ENCODE results near the gene PTPN6. TPM values are rescaled to one million over a fixed set of nuclear protein-coding genes. Genes with fewer than 3 reads are reported as not detected.

PTPN6 gene
- polyA plus RNA-seq, 1 experiment, result 0.27 TPM

DNA sequence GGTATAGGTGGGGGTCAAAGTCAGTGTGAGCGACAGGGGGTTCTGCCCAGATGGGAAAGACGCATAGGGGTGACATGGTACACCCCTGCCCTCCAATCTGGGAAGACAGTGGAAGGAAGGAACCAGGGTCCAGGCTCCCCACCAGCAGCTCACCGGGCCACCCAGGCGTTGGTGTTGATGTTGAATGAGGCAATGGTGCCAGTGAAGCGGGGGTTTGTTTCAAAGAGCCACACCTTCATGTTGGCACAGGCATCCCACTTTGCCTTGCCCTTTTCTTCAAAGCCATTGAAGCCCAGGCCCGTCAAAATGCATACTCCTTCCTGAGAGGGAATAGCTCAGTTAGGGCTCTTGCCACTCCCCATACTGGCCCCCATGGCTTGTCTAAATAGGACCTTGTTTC is 27.0 kb downstream of the PTPN6 start:
- POLR2A ChIA-PET, result no interaction called here
- DNase-seq (ENCODE audit: low read depth), result no peak
- Histone ChIP-seq H3K27me3 (ENCODE audit: control insufficient read depth, insufficient read depth, low read length) (no peaks in the 10 kb centered on the region), H3K36me3 (ENCODE audit: control insufficient read depth, insufficient read depth, low read length) (peaks cover 23% of the 10 kb centered on the region), H3K4me3 (ENCODE audit: low read depth, low read length) (no peak overlapping the region)
- TF ChIP-seq, protein P1, sequence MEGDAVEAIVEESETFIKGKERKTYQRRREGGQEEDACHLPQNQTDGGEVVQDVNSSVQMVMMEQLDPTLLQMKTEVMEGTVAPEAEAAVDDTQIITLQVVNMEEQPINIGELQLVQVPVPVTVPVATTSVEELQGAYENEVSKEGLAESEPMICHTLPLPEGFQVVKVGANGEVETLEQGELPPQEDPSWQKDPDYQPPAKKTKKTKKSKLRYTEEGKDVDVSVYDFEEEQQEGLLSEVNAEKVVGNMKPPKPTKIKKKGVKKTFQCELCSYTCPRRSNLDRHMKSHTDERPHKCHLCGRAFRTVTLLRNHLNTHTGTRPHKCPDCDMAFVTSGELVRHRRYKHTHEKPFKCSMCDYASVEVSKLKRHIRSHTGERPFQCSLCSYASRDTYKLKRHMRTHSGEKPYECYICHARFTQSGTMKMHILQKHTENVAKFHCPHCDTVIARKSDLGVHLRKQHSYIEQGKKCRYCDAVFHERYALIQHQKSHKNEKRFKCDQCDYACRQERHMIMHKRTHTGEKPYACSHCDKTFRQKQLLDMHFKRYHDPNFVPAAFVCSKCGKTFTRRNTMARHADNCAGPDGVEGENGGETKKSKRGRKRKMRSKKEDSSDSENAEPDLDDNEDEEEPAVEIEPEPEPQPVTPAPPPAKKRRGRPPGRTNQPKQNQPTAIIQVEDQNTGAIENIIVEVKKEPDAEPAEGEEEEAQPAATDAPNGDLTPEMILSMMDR (IDR thresholded peaks at IDR 0.05; ENCODE audit: insufficient read depth, low read depth, low read length), result no peak
- CTCF ChIA-PET, result interaction anchor here (1.0 to 1.8 kb wide), 5 partner anchors 9 to 130 kb away, joined by 3 to 4 read pairs (median 3); no protein-coding TSS in a partner anchor

DNA sequence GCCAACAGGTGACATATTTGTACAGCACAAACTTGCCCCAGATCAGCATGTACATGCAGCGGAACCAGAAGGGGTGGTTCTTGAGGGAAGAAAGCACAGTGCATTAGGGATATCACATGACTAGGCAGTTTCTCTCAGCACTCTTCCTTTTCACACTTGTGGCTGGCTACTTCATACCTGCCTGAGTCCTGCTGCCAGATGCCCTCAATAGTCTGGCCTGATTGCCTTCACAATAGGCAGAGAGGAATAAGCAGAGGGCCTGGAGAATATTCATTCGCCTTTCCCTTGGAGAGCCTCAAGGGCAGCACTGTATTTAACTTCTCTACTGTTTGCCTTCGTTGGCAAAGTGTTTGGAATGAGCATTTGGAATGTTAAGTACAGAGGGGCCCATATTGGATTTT is 27.5 kb downstream of the PTPN6 start:
- H3K36me3 ChIP-seq (ENCODE audit: control insufficient read depth, insufficient read depth, low read length), result peaks cover 23% of the 10 kb centered on the region
- H3K4me3 ChIP-seq (ENCODE audit: low read depth, low read length), result no peak overlapping the region
- POLR2A ChIA-PET, result no interaction called here
- H3K27me3 ChIP-seq (ENCODE audit: control insufficient read depth, insufficient read depth, low read length), result no peaks in the 10 kb centered on the region
- TF ChIP-seq, protein P1 (IDR thresholded peaks at IDR 0.05; ENCODE audit: insufficient read depth, low read depth, low read length), result no peak
- DNase-seq (ENCODE audit: low read depth), result no peak
- CTCF ChIA-PET, result interaction anchor here (1.2 to 1.3 kb wide), 2 partner anchors 13 to 130 kb away, joined by 3 to 4 read pairs; no protein-coding TSS in a partner anchor

DNA sequence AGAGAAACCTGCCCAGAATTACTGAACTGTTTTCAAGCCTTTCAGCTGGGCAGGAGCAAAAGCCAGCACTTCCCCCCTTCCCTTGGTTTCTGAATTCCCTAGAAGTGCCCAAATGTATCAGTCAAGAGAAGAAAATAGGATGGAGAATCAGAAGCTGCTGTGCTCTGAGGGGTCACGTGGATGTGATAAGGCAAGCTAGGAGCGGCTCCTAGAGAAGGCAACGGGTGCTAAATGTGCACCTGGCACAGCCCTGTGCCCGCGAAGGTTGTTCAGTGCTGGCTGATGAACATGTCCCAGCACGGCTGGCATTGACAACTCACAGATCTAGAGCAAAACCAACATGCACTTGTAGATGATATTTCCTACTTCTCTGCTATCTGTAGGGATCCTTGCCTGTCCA is 27.9 kb downstream of the PTPN6 start:
- ChIA-PET CTCF (interaction anchor here (1.2 kb wide), 1 partner anchor 129 kb away, joined by 3 read pairs; no protein-coding TSS in a partner anchor), POLR2A (no interaction called here)
- H3K36me3 ChIP-seq (ENCODE audit: control insufficient read depth, insufficient read depth, low read length), result peaks cover 23% of the 10 kb centered on the region
- no peaks in the 10 kb centered on the region for H3K27me3 ChIP-seq (ENCODE audit: control insufficient read depth, insufficient read depth, low read length)
- no peak overlapping the region for H3K4me3 ChIP-seq (ENCODE audit: low read depth, low read length)
- no peak for DNase-seq (ENCODE audit: low read depth)
- TF ChIP-seq, protein P1 (IDR thresholded peaks at IDR 0.05; ENCODE audit: insufficient read depth, low read depth, low read length), result no peak

DNA sequence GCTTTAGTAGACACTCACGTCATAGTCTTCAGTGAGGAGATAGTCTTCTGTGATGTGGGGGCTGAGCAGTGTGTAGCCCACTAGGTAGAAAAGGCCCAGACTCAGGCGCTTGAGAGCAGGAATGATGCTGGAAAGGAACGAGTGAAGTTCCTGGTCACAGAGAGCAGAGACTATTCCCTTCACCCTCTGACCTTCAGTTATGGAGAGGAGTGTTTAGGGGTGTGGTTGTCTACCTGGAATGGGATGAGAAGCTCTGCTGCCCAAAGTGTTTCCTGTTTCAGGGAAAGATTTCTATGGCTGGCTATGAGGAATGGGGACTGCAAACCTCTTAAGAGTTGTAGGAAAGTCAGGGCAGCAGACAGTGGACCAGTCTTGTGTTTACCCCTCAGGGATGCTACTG is 28.3 kb downstream of the PTPN6 start:
- TF ChIP-seq, protein P1 (IDR thresholded peaks at IDR 0.05; ENCODE audit: insufficient read depth, low read depth, low read length), result no peak
- no peaks in the 10 kb centered on the region for H3K27me3 ChIP-seq (ENCODE audit: control insufficient read depth, insufficient read depth, low read length)
- CTCF ChIA-PET, result interaction anchor here (1.2 kb wide), 1 partner anchor 129 kb away, joined by 3 read pairs; no protein-coding TSS in a partner anchor
- no peak for DNase-seq (ENCODE audit: low read depth)
- H3K36me3 ChIP-seq (ENCODE audit: control insufficient read depth, insufficient read depth, low read length), result peaks cover 20% of the 10 kb centered on the region
- no peak overlapping the region for H3K4me3 ChIP-seq (ENCODE audit: low read depth, low read length)
- POLR2A ChIA-PET, result no interaction called here

DNA sequence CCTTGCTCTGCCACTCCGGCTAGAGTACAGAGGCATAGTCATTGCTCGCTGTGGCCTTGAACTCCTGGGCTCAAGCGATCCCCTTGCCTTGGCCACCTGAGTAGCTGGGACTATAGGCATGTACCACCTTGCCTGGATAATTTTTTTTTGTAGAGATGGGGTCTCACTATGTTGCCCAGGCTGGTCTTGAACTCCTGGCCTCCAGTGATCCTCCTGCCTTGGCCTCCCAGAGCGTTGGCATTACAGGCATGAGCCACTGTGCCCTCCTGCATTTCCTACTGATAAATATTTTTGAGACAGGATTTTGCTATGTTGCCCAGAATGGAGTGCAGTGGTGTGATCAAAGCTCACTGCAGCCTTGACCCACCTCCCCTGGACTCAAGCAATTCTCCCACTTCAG is 28.9 kb downstream of the PTPN6 start:
- ChIA-PET POLR2A (interaction anchor here (0.7 kb wide), 1 partner anchor 55 kb away, joined by 5 read pairs; no protein-coding TSS in a partner anchor), CTCF (no interaction called here)
- TF ChIP-seq, protein P1 (IDR thresholded peaks at IDR 0.05; ENCODE audit: insufficient read depth, low read depth, low read length), result no peak
- H3K36me3 ChIP-seq (ENCODE audit: control insufficient read depth, insufficient read depth, low read length), result peaks cover 17% of the 10 kb centered on the region
- H3K27me3 ChIP-seq (ENCODE audit: control insufficient read depth, insufficient read depth, low read length), result no peaks in the 10 kb centered on the region
- no peak for DNase-seq (ENCODE audit: low read depth)
- H3K4me3 ChIP-seq (ENCODE audit: low read depth, low read length), result no peak overlapping the region

Measured in BJ (cell line).